Measurements from ENCODE around the gene KANK2. TPM values are rescaled to one million over a fixed set of nuclear protein-coding genes. Genes with fewer than 3 reads are reported as not detected.

Gene KANK2
- total RNA-seq, 6 donors from 2014 or later = 144 to 295 (median 240) TPM

- Histone ChIP-seq H3K27me3 (no peaks in the 10 kb centered on the region), H3K4me3 (peak overlapping the region in 1 of 4 donors; percentile 4), H3K4me1 (peaks cover 64 to 79% (median 72%) of the 10 kb centered on the region in 4 donors), H3K27ac (peak overlapping the region; percentile 54 to 92 (median 78)), H3K36me3 (peaks cover 8 to 51% (median 19%) of the 10 kb centered on the region in 4 donors), H3K9me3 (no peaks in the 10 kb centered on the region)
- ATAC-seq (ENCODE audit: low FRiP score in 2 of 2) (no peak), DNase-seq (no peak)
- TF ChIP-seq CTCF (IDR thresholded peaks at IDR 0.05) (no peak), POLR2A (IDR thresholded peaks at IDR 0.05) (no peak), POLR2AphosphoS5 (IDR thresholded peaks at IDR 0.05) (no peak), EP300 (IDR thresholded peaks at IDR 0.05) (no peak)
- WGBS, 2 donors = 63 to 78% methylated on average over 5 of the region's 5 CpGs
These were observed 5.4 kb downstream of the KANK2 start for GRCh38 chr19:11191934-11192333.

- no peaks in the 10 kb centered on the region for H3K9me3 ChIP-seq
- 27 to 58% methylated on average over 6 to 8 of the region's 8 CpGs for WGBS, 2 donors
- peaks cover 58 to 73% (median 66%) of the 10 kb centered on the region in 4 donors for H3K4me1 ChIP-seq
- DNase-seq = peak in 1 of 2 donors; percentile 71
- no peaks in the 10 kb centered on the region for H3K27me3 ChIP-seq
- peaks cover 8 to 56% (median 21%) of the 10 kb centered on the region in 4 donors for H3K36me3 ChIP-seq
- ATAC-seq (ENCODE audit: low FRiP score in 2 of 2) = peak; percentile 62 to 92
- peak overlapping the region in 1 of 4 donors; percentile 4 for H3K4me3 ChIP-seq
- peak overlapping the region; percentile 54 to 92 (median 78) for H3K27ac ChIP-seq
- TF ChIP-seq EP300 (IDR thresholded peaks at IDR 0.05) (peak in 1 of 4 donors; percentile 57), POLR2AphosphoS5 (IDR thresholded peaks at IDR 0.05) (peak in 1 of 2 donors; percentile 68), CTCF (IDR thresholded peaks at IDR 0.05) (no peak)
These were observed 6.0 kb downstream of the KANK2 start for GRCh38 chr19:11191273-11191755.

GRCh38 chr19:11190501-11190900, 6.8 kb downstream of the KANK2 start:
- Histone ChIP-seq H3K27me3 (no peaks in the 10 kb centered on the region), H3K4me3 (no peak overlapping the region), H3K4me1 (peaks cover 50 to 70% (median 60%) of the 10 kb centered on the region in 4 donors), H3K36me3 (peaks cover 8 to 64% (median 25%) of the 10 kb centered on the region in 4 donors), H3K9me3 (no peaks in the 10 kb centered on the region), H3K27ac (peak overlapping the region; percentile 65 to 92 (median 78))
- 80 to 89% methylated on average over 7 to 8 of the region's 8 CpGs for WGBS, 2 donors
- ATAC-seq (ENCODE audit: low FRiP score in 2 of 2) = no peak
- TF ChIP-seq EP300 (IDR thresholded peaks at IDR 0.05) (no peak), CTCF (IDR thresholded peaks at IDR 0.05) (no peak), POLR2A (IDR thresholded peaks at IDR 0.05) (no peak), POLR2AphosphoS5 (IDR thresholded peaks at IDR 0.05) (no peak)
- no peak for DNase-seq

GRCh38 chr19:11187441-11187840, 9.9 kb downstream of the KANK2 start:
- 93 to 96% methylated on average over 9 of the region's 9 CpGs for WGBS, 2 donors
- DNase-seq = no peak
- TF ChIP-seq CTCF (IDR thresholded peaks at IDR 0.05) (no peak), POLR2A (IDR thresholded peaks at IDR 0.05) (no peak), POLR2AphosphoS5 (IDR thresholded peaks at IDR 0.05) (no peak), EP300 (IDR thresholded peaks at IDR 0.05) (no peak)
- Histone ChIP-seq H3K4me1 (peaks cover 35 to 60% (median 50%) of the 10 kb centered on the region in 4 donors), H3K9me3 (no peaks in the 10 kb centered on the region), H3K4me3 (no peak overlapping the region), H3K27me3 (no peaks in the 10 kb centered on the region), H3K27ac (no peak overlapping the region), H3K36me3 (peaks cover 0 to 46% (median 10%) of the 10 kb centered on the region in 4 donors)
- ATAC-seq (ENCODE audit: low FRiP score in 2 of 2) = no peak

- peaks cover 14 to 35% (median 32%) of the 10 kb centered on the region in 4 donors for H3K4me1 ChIP-seq
- H3K36me3 ChIP-seq = peaks cover 4 to 33% (median 13%) of the 10 kb centered on the region in 4 donors
These were observed 14.4 kb downstream of the KANK2 start for GRCh38 chr19:11182994-11183393.

More at GRCh38 chr19:11182994-11183393, 14.4 kb downstream of the KANK2 start:
- DNase-seq (no peak), ATAC-seq (ENCODE audit: low FRiP score in 2 of 2) (no peak)
- WGBS, 2 donors = 83 to 91% methylated on average over 1 of the region's 1 CpG
- H3K4me3 ChIP-seq = no peak overlapping the region
- no peak overlapping the region for H3K27ac ChIP-seq
- no peaks in the 10 kb centered on the region for H3K27me3 ChIP-seq
- TF ChIP-seq CTCF (IDR thresholded peaks at IDR 0.05) = no peak
- TF ChIP-seq EP300 (IDR thresholded peaks at IDR 0.05) = no peak
- TF ChIP-seq POLR2A (IDR thresholded peaks at IDR 0.05) = no peak
- H3K9me3 ChIP-seq = no peaks in the 10 kb centered on the region

All from upper lobe of left lung (tissue), 6 donors.